ENCODE measurements around the gene KCTD16. TPM values are rescaled to one million over a fixed set of nuclear protein-coding genes. Genes with fewer than 3 reads are reported as not detected.

The KCTD16 gene
- total and polyA plus RNA-seq, 12 donors: 0.04 to 2.1 (median 0.48) TPM; not detected in 1

- Histone ChIP-seq H3K27ac (no peak overlapping the region), H3K9me3 (replicated peaks in 1 of 3) (no peaks in the 10 kb centered on the region), H3K36me3 (replicated peaks in 1 of 2) (no peaks in the 10 kb centered on the region), H3K27me3 (no peaks in the 10 kb centered on the region), H3K4me3 (no peak overlapping the region), H3K4me1 (replicated peaks in 1 of 2) (no peaks in the 10 kb centered on the region)
- DNase-seq: no peak
- TF ChIP-seq POLR2A (IDR thresholded peaks at IDR 0.05): no peak
- intact Hi-C loops (cut with DNase I): no loop called here
- WGBS, 4 donors: 62 to 71% (median 66%) methylated on average over 5 of the region's 5 CpGs
These were observed 104.7 kb downstream of the KCTD16 start for GRCh38 chr5:144275329-144275728.

GRCh38 chr5:144276034-144276822 is 105.6 kb downstream of the KCTD16 start:
- WGBS, 4 donors: 67 to 75% (median 72%) methylated on average over 4 to 5 of the region's 5 CpGs
- no peak for DNase-seq
- intact Hi-C loops (cut with DNase I): no loop called here
- Histone ChIP-seq H3K4me3 (no peak overlapping the region), H3K4me1 (replicated peaks in 1 of 2) (no peaks in the 10 kb centered on the region), H3K27me3 (no peaks in the 10 kb centered on the region), H3K27ac (no peak overlapping the region), H3K36me3 (replicated peaks in 1 of 2) (no peaks in the 10 kb centered on the region), H3K9me3 (replicated peaks in 1 of 3) (no peaks in the 10 kb centered on the region)
- TF ChIP-seq CTCF (IDR thresholded peaks at IDR 0.05) (no peak), POLR2A (IDR thresholded peaks at IDR 0.05) (no peak)

- H3K4me3 ChIP-seq: no peak overlapping the region
- no peaks in the 10 kb centered on the region for H3K4me1 ChIP-seq (replicated peaks in 1 of 2)
- H3K9me3 ChIP-seq (replicated peaks in 1 of 3): no peaks in the 10 kb centered on the region
- no peak for TF ChIP-seq CTCF (IDR thresholded peaks at IDR 0.05)
- no peak for TF ChIP-seq POLR2A (IDR thresholded peaks at IDR 0.05)
- no peaks in the 10 kb centered on the region for H3K36me3 ChIP-seq (replicated peaks in 1 of 2)
- intact Hi-C loops (cut with DNase I): no loop called here
- DNase-seq: no peak
- 54 to 72% (median 57%) methylated on average over 1 of the region's 1 CpG for WGBS, 4 donors
- H3K27me3 ChIP-seq: no peaks in the 10 kb centered on the region
- H3K27ac ChIP-seq: no peak overlapping the region
These were observed 111.1 kb downstream of the KCTD16 start for GRCh38 chr5:144281784-144282183.

GRCh38 chr5:144284036-144284435 is 113.4 kb downstream of the KCTD16 start:
- H3K27me3 ChIP-seq: no peaks in the 10 kb centered on the region

More at GRCh38 chr5:144284036-144284435, 113.4 kb downstream of the KCTD16 start:
- Histone ChIP-seq H3K36me3 (replicated peaks in 1 of 2) (no peaks in the 10 kb centered on the region), H3K9me3 (replicated peaks in 1 of 3) (no peaks in the 10 kb centered on the region), H3K4me1 (replicated peaks in 1 of 2) (no peaks in the 10 kb centered on the region), H3K27ac (no peak overlapping the region), H3K4me3 (no peak overlapping the region)
- intact Hi-C loops (cut with DNase I): no loop called here
- WGBS, 4 donors: 88 to 95% (median 90%) methylated on average over 2 of the region's 2 CpGs
- TF ChIP-seq POLR2A (IDR thresholded peaks at IDR 0.05) (no peak), CTCF (IDR thresholded peaks at IDR 0.05) (no peak)
- no peak for DNase-seq
